Measurements from ENCODE around the gene HSPA12B. TPM values are rescaled to one million over a fixed set of nuclear protein-coding genes. Genes with fewer than 3 reads are reported as not detected.
A peak's percentile ranks its signal among the peaks of the same experiment; 100 is the strongest.

HSPA12B gene
- total RNA-seq, 2 experiments from 2014 or later: 0.08 TPM; not detected in 1

GRCh38 chr20:3796477-3797225, 64.2 kb downstream of the HSPA12B start:
- ATAC-seq (ENCODE audit: poor library complexity) (no peak), DNase-seq (no peak)
- Mint-ChIP-seq H3K27me3 (no peaks in the 10 kb centered on the region), H3K27ac (peak overlapping the region; percentile 95), H3K36me3 (ENCODE audit: low read depth) (peaks cover 57% of the 10 kb centered on the region), H3K9me3 (no peaks in the 10 kb centered on the region), H3K4me3 (peak overlapping the region; percentile 100), H3K4me1 (ENCODE audit: low read depth) (peaks cover 51% of the 10 kb centered on the region)
- H3K4me1 ChIP-seq (ENCODE audit: insufficient read depth, low read length): peaks cover 58% of the 10 kb centered on the region
- ChIA-PET CTCF (interaction anchor here (1.0 to 2.8 kb wide), 7 partner anchors 10 to 288 kb away, joined by 3 to 32 read pairs (median 5); partner anchors contain the start of genes ADISSP, AP5S1 and CENPB), POLR2A (interaction anchor here (1.1 to 3.0 kb wide), 7 partner anchors 10 to 30 kb away, joined by 3 to 35 read pairs (median 20); partner anchors contain the start of genes ADISSP, AP5S1 and CENPB)
- no peaks in the 10 kb centered on the region for H3K27me3 ChIP-seq (ENCODE audit: control insufficient read depth in 1 of 2, insufficient read depth in 2 of 2, low read length in 2 of 2)
- TF ChIP-seq, protein P1, sequence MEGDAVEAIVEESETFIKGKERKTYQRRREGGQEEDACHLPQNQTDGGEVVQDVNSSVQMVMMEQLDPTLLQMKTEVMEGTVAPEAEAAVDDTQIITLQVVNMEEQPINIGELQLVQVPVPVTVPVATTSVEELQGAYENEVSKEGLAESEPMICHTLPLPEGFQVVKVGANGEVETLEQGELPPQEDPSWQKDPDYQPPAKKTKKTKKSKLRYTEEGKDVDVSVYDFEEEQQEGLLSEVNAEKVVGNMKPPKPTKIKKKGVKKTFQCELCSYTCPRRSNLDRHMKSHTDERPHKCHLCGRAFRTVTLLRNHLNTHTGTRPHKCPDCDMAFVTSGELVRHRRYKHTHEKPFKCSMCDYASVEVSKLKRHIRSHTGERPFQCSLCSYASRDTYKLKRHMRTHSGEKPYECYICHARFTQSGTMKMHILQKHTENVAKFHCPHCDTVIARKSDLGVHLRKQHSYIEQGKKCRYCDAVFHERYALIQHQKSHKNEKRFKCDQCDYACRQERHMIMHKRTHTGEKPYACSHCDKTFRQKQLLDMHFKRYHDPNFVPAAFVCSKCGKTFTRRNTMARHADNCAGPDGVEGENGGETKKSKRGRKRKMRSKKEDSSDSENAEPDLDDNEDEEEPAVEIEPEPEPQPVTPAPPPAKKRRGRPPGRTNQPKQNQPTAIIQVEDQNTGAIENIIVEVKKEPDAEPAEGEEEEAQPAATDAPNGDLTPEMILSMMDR (IDR thresholded peaks at IDR 0.05): no peak
- intact Hi-C loops (cut with DNase I, micrococcal nuclease): loop anchor here in 1 of 2 experiments (1.0 kb wide), 1 partner anchor 9 kb away; no protein-coding TSS in a partner anchor
- peaks cover 32% of the 10 kb centered on the region for H3K36me3 ChIP-seq (ENCODE audit: insufficient read depth, low read length)
- peak overlapping the region; percentile 96 for H3K4me3 ChIP-seq (ENCODE audit: low read length)
- H3K9me3 ChIP-seq (ENCODE audit: control insufficient read depth in 1 of 2, insufficient read depth in 1 of 2, low read length in 2 of 2): no peaks in the 10 kb centered on the region
- H3K27ac ChIP-seq (ENCODE audit: low read depth in 1 of 2, low read length in 2 of 2): peak overlapping the region; percentile 67 to 78

DNA sequence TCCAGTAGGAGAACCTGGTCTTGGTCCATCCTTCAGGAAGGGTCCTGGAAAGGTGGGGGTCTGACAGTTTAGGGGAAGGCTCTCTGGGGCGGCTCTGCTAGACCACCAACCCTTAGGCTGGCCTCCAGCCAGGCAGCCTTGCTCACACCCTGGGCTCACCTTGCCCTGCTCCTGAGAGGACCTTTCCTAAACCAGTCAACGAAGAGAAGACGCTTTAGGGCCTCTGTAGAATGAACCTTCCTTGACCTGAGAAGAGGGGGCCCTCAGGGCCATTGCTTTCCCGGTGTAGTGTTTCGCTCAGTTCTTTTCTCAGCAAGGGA, 64.7 kb downstream of the HSPA12B start:
- Histone ChIP-seq H3K36me3 (ENCODE audit: insufficient read depth, low read length) (peaks cover 37% of the 10 kb centered on the region), H3K4me1 (ENCODE audit: insufficient read depth, low read length) (peaks cover 63% of the 10 kb centered on the region), H3K27ac (ENCODE audit: low read depth in 1 of 2, low read length in 2 of 2) (peak overlapping the region; percentile 67 to 78), H3K9me3 (ENCODE audit: control insufficient read depth in 1 of 2, insufficient read depth in 1 of 2, low read length in 2 of 2) (no peaks in the 10 kb centered on the region), H3K4me3 (ENCODE audit: low read length) (peak overlapping the region; percentile 96), H3K27me3 (ENCODE audit: control insufficient read depth in 1 of 2, insufficient read depth in 2 of 2, low read length in 2 of 2) (no peaks in the 10 kb centered on the region)
- ChIA-PET POLR2A (interaction anchor here (3.0 kb wide), 1 partner anchor 23 kb away, joined by 34 read pairs; the partner anchor contains the start of gene AP5S1), CTCF (interaction anchor here (2.8 kb wide), 1 partner anchor 23 kb away, joined by 32 read pairs; the partner anchor contains the start of gene AP5S1)
- Mint-ChIP-seq H3K36me3 (ENCODE audit: low read depth) (peaks cover 62% of the 10 kb centered on the region), H3K9me3 (no peaks in the 10 kb centered on the region), H3K4me3 (peak overlapping the region; percentile 100), H3K4me1 (ENCODE audit: low read depth) (peaks cover 51% of the 10 kb centered on the region), H3K27ac (peak overlapping the region; percentile 95), H3K27me3 (no peaks in the 10 kb centered on the region)
- intact Hi-C loops (cut with DNase I, micrococcal nuclease): no loop called here
- DNase-seq (no peak), ATAC-seq (ENCODE audit: poor library complexity) (no peak)
- TF ChIP-seq, protein P1 (IDR thresholded peaks at IDR 0.05): no peak

DNA sequence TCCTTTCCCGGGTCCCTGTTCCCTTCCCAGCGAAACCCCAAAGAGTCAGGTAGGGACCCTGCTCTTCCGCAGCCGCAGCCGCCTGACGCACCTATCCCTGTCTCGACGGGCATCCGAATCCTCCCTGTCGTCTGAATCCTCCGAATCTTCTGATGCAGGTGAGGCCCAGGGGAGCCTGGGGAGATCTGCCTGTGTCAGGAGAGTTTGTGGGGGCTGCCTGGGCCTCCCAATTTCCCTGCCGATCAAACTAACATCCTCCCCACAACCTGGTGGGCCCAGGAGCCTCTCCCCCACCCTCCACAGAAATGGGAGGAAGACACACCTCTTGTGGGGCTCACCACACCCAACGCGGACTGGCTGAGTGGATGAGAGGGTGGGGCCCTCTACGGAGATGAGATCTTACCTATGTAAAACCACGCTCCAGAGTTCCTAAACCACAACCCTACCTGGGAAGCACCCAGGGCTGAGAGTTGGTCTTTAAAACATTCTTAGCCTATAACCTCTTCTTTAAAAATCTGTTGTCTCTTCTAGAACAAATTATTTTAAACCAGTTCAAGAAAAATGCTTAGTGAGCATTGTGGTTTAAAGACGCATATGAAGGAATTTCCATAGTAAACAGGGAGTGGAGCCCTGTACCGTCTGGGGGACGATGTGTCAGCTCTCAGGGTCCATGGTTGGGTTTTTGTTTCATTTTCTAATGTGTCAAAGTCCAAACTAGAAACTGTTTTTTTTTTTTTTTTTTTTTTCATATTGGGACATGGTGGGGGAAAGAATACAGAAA, 65.3 kb downstream of the HSPA12B start:
- TF ChIP-seq, protein P1 (IDR thresholded peaks at IDR 0.05): no peak
- CTCF ChIA-PET: interaction anchor here (0.6 to 2.8 kb wide), 4 partner anchors 10 to 44 kb away, joined by 3 to 18 read pairs (median 6); partner anchors contain the start of gene AP5S1
- Mint-ChIP-seq H3K27ac (peak overlapping the region; percentile 95), H3K4me1 (ENCODE audit: low read depth) (peaks cover 56% of the 10 kb centered on the region), H3K27me3 (no peaks in the 10 kb centered on the region), H3K36me3 (ENCODE audit: low read depth) (peaks cover 68% of the 10 kb centered on the region), H3K4me3 (peak overlapping the region; percentile 100), H3K9me3 (no peaks in the 10 kb centered on the region)
- peak overlapping the region; percentile 67 to 78 for H3K27ac ChIP-seq (ENCODE audit: low read depth in 1 of 2, low read length in 2 of 2)
- H3K36me3 ChIP-seq (ENCODE audit: insufficient read depth, low read length): peaks cover 43% of the 10 kb centered on the region
- POLR2A ChIA-PET: interaction anchor here (0.6 to 3.3 kb wide), 4 partner anchors 11 to 29 kb away, joined by 5 to 25 read pairs (median 12); partner anchors contain the start of genes AP5S1, CENPB and SPEF1
- peak overlapping the region; percentile 96 for H3K4me3 ChIP-seq (ENCODE audit: low read length)
- intact Hi-C loops (cut with DNase I, micrococcal nuclease): no loop called here
- no peaks in the 10 kb centered on the region for H3K9me3 ChIP-seq (ENCODE audit: control insufficient read depth in 1 of 2, insufficient read depth in 1 of 2, low read length in 2 of 2)
- DNase-seq (peak in 9 of 14 experiments; percentile 39 to 83 (median 60)), ATAC-seq (ENCODE audit: poor library complexity) (peak; percentile 19)
- H3K27me3 ChIP-seq (ENCODE audit: control insufficient read depth in 1 of 2, insufficient read depth in 2 of 2, low read length in 2 of 2): no peaks in the 10 kb centered on the region
- peaks cover 69% of the 10 kb centered on the region for H3K4me1 ChIP-seq (ENCODE audit: insufficient read depth, low read length)
